HCT116 (cell line): ENCODE data around the gene NPAP1. TPM values are rescaled to one million over a fixed set of nuclear protein-coding genes. Genes with fewer than 3 reads are reported as not detected.

Source experiments
- ATAC-seq: fragments of 200-7000 bp; cut with Tn5 transposase; 2 replicates; pipeline ENCODE4 v1.9.1; 2020; ENCODE audit warnings: mild to moderate bottlenecking, moderate library complexity
- BruUV-seq: library from RNA; stranded (reverse); fragments of 400-500 nt; replicated peaks from 2 replicates; lab custom pipeline; 2021; lab: Mats Ljungman, UMichigan
- CTCF ChIA-PET: fragments of 300-600 bp; sonication (Branson Sonifier 250); formaldehyde crosslinking; loops from one replicate; lab custom pipeline; 2021; ENCODE audit warnings: antibody characterized with exemption; lab: Charles Lee
- POLR2A ChIA-PET: fragments of 300-600, 350-600 bp; sonication (Branson Sonifier 250); formaldehyde crosslinking; loops from one replicate; lab custom pipeline; 2021; ENCODE audit warnings: antibody characterized with exemption; lab: Charles Lee
- RAD21 ChIA-PET, 2 experiments: fragments of 300-600 bp; sonication (Branson Sonifier 250); formaldehyde crosslinking; loops; one replicate each; lab custom pipeline; 2023; ENCODE audit warnings: low total read pairs in 2 of 2; ENCODE audit not compliant: uncharacterized antibody in 2 of 2, unreplicated experiment in 2 of 2, low non-redundant PET in 1 of 2; lab: Charles Lee
- DNase-seq: peaks from one replicate; pipeline ENCODE4 v3.0.0-alpha.2; 2010; ENCODE audit warnings: low read depth, low spot score
- H2AFZ ChIP-seq: fragments of 200-600 bp; shearing (Covaris generic), sonication (generic); 2 replicates; pipeline ENCODE4 v1.6.1; 2017; ENCODE audit warnings: low read depth, mixed run types, mixed read lengths, antibody characterized with exemption, low read length; ENCODE audit not compliant: poor library complexity, severe bottlenecking
- H3K27ac ChIP-seq: 2 replicates; pipeline ENCODE4 v1.5.1; 2012; ENCODE audit warnings: low read depth, low read length
- H3K27me3 ChIP-seq: fragments of 200-600 bp; sonication (generic); 2 replicates; pipeline ENCODE4 v1.6.1; 2016; ENCODE audit warnings: mixed run types, low read length, mixed read lengths; ENCODE audit not compliant: insufficient read depth
- H3K36me3 ChIP-seq, 2 experiments: fragments of 200-500 bp in 1 of 2; fragments of 200-600 bp in 1 of 2; sonication (Bioruptor generic) in 1 of 2; sonication (generic) in 1 of 2; 2 replicates each; pipeline versions ENCODE4 v1.5.1 to v1.6.1; 2014 to 2016; ENCODE audit warnings: low read length in 2 of 2, inconsistent platforms in 1 of 2, mixed read lengths in 1 of 2, mixed run types in 1 of 2; ENCODE audit not compliant: insufficient read depth in 2 of 2, control insufficient read depth in 1 of 2
- H3K4me1 ChIP-seq, 2 experiments: fragments of 200-600 bp in 1 of 2; sonication (generic) in 1 of 2; 2 replicates each; pipeline versions ENCODE4 v1.5.1 to v1.6.1; 2012 to 2017; ENCODE audit warnings: low read length in 2 of 2, inconsistent platforms in 1 of 2, mild to moderate bottlenecking in 1 of 2, mixed read lengths in 1 of 2, mixed run types in 1 of 2, moderate library complexity in 1 of 2; ENCODE audit not compliant: insufficient read depth in 2 of 2, control insufficient read depth in 1 of 2
- H3K4me2 ChIP-seq: fragments of 200-600 bp; sonication (generic); 2 replicates; pipeline ENCODE4 v1.6.1; 2017; ENCODE audit warnings: mixed run types, low read length, mixed read lengths
- H3K4me3 ChIP-seq, 2 experiments: fragments of 200-600 bp in 1 of 2; sonication (generic) in 1 of 2; replicated peaks in 1 of 2; 2 replicates each; pipeline ENCODE4 v1.5.1; 2011 to 2016; ENCODE audit warnings: low read length in 2 of 2, control low read depth in 1 of 2, low read depth in 1 of 2, mild to moderate bottlenecking in 1 of 2, mixed read lengths in 1 of 2, mixed run types in 1 of 2
- H3K79me2 ChIP-seq: fragments of 200-600 bp; sonication (generic); 2 replicates; pipeline ENCODE4 v1.6.1; 2017; ENCODE audit warnings: mild to moderate bottlenecking, mixed run types, low read length, moderate library complexity, mixed read lengths; ENCODE audit not compliant: insufficient read depth
- H3K9ac ChIP-seq: fragments of 200-600 bp; sonication (generic); 2 replicates; pipeline ENCODE4 v1.6.1; 2016; ENCODE audit warnings: low read length, mixed read lengths
- H3K9me2 ChIP-seq: fragments of 200-600 bp; sonication (generic), shearing (Covaris generic); 2 replicates; pipeline ENCODE4 v1.6.1; 2017; ENCODE audit warnings: mixed run types, mild to moderate bottlenecking, moderate library complexity; ENCODE audit not compliant: insufficient read depth
- H3K9me3 ChIP-seq, 2 experiments: fragments of 200-500 bp in 1 of 2; fragments of 200-600 bp in 1 of 2; sonication (Bioruptor generic) in 1 of 2; sonication (generic) in 1 of 2; 2 replicates each; pipeline ENCODE4 v1.6.1; 2014 to 2017; ENCODE audit warnings: low read length in 2 of 2, mixed read lengths in 2 of 2, inconsistent platforms in 1 of 2, low read depth in 1 of 2, mild to moderate bottlenecking in 1 of 2, mixed run types in 1 of 2, moderate library complexity in 1 of 2; ENCODE audit not compliant: control insufficient read depth in 1 of 2, insufficient read depth in 1 of 2
- H4K20me1 ChIP-seq: fragments of 200-600 bp; sonication (generic), shearing (Covaris generic); 2 replicates; pipeline ENCODE4 v1.6.1; 2017; ENCODE audit warnings: mixed run types, mild to moderate bottlenecking, moderate library complexity; ENCODE audit not compliant: insufficient read depth
- CEBPB ChIP-seq: IDR thresholded peaks from 2 replicates; pipeline ENCODE4 v1.6.1; 2012; ENCODE audit warnings: low read depth
- CTCF ChIP-seq, 3 experiments: fragments of 200-600 bp in 1 of 3; sonication (generic) in 1 of 3; IDR thresholded peaks in 2 of 3; conservative IDR thresholded peaks in 1 of 3; 2 replicates each; pipeline ENCODE4 v1.5.1; 2012 to 2017; ENCODE audit warnings: low read depth in 2 of 3, low read length in 2 of 3, antibody characterized with exemption in 1 of 3, borderline replicate concordance in 1 of 3, control low read depth in 1 of 3, mild to moderate bottlenecking in 1 of 3, mixed read lengths in 1 of 3, mixed run types in 1 of 3, moderate library complexity in 1 of 3; ENCODE audit not compliant: insufficient read depth in 1 of 3
- ELF1 ChIP-seq: IDR thresholded peaks from 2 replicates; pipeline ENCODE4 v1.6.1; 2012; ENCODE audit warnings: low read depth, borderline replicate concordance
- EZH2 ChIP-seq: fragments of 200-600 bp; sonication (generic); IDR thresholded peaks from 2 replicates; pipeline ENCODE4 v1.6.1; 2017; ENCODE audit warnings: antibody characterized with exemption, mixed run types
- FOSL1 ChIP-seq: IDR thresholded peaks from 2 replicates; pipeline ENCODE4 v1.6.1; 2012; ENCODE audit warnings: low read depth
- JUND ChIP-seq: IDR thresholded peaks from 2 replicates; pipeline ENCODE4 v1.6.1; 2012
- MAX ChIP-seq: IDR thresholded peaks from 2 replicates; pipeline ENCODE4 v1.6.1; 2012
- POLR2A ChIP-seq: IDR thresholded peaks from 2 replicates; pipeline ENCODE4 v1.7.0; 2011; ENCODE audit warnings: borderline replicate concordance; ENCODE audit not compliant: insufficient read depth, insufficient read length; ENCODE audit errors: extremely low read depth
- POLR2AphosphoS5 ChIP-seq: IDR thresholded peaks from 2 replicates; pipeline ENCODE4 v1.6.1; 2011; ENCODE audit warnings: mild to moderate bottlenecking, low read depth, low read length, moderate library complexity
- REST ChIP-seq: IDR thresholded peaks from 2 replicates; pipeline ENCODE4 v1.6.1; 2012; ENCODE audit warnings: low read depth
- SIN3A ChIP-seq: IDR thresholded peaks from 2 replicates; pipeline ENCODE4 v1.6.1; 2012; ENCODE audit warnings: low read depth
- SP1 ChIP-seq: IDR thresholded peaks from 2 replicates; pipeline ENCODE4 v1.6.1; 2012; ENCODE audit warnings: low read depth
- TCF7L2 ChIP-seq: IDR thresholded peaks from 2 replicates; pipeline ENCODE4 v1.7.0; 2011; ENCODE audit warnings: borderline replicate concordance, inconsistent platforms; ENCODE audit not compliant: insufficient read depth, insufficient read length; ENCODE audit errors: extremely low read depth
- ZFX ChIP-seq: fragments of 450-650 bp; IDR thresholded peaks from 2 replicates; pipeline ENCODE4 v1.6.1; 2017
- ZNF274 ChIP-seq: fragments of 200-500 bp; sonication (Bioruptor generic); IDR thresholded peaks from 2 replicates; pipeline ENCODE4 v1.6.1; 2014; ENCODE audit warnings: mild to moderate bottlenecking, low read depth, low read length, inconsistent platforms
- intact Hi-C: fragments of 100-400 bp; cut with micrococcal nuclease; formaldehyde crosslinking; loops from 2 replicates; pipeline ENCODE4 v1.10.0; 2022
- total RNA-seq: library from RNA; stranded (reverse); gene quantifications from one replicate; pipeline ENCODE4 v1.2.1, GENCODE V29; 2021; ENCODE audit not compliant: unreplicated experiment

Gene NPAP1
- total RNA-seq, 1 experiment from 2014 or later: not detected

- ATAC-seq: no peak
- TF ChIP-seq MAX (no peak), EZH2 (no peak), JUND (no peak), FOSL1 (no peak), TCF7L2 (no peak), SIN3A (no peak), CEBPB (no peak), POLR2AphosphoS5 (no peak)
- TF ChIP-seq, all 23 proteins: peak for 0
- ChIA-PET CTCF (no interaction called here), RAD21 (no interaction called here), POLR2A (no interaction called here)
- BruUV-seq: no TSS peak
- no peaks in the 10 kb centered on the region for H4K20me1 ChIP-seq
- H3K27me3 ChIP-seq: no peaks in the 10 kb centered on the region
- no peak overlapping the region for H3K4me2 ChIP-seq
- H3K9me2 ChIP-seq: no peaks in the 10 kb centered on the region
- peaks cover 8 to 31% of the 10 kb centered on the region in 2 experiments; a peak in 3 of 4 replicates for H3K9me3 ChIP-seq
- H3K27ac ChIP-seq: no peak overlapping the region
- H3K79me2 ChIP-seq: no peaks in the 10 kb centered on the region
- no peaks in the 10 kb centered on the region for H3K4me1 ChIP-seq
- DNase-seq: no peak
- intact Hi-C loops: no loop called here
- no peaks in the 10 kb centered on the region for H3K36me3 ChIP-seq
- no peak overlapping the region for H3K4me3 ChIP-seq
- H2AFZ ChIP-seq: no peak overlapping the region
- H3K9ac ChIP-seq: no peak overlapping the region
Observed at GRCh38 chr15:24662991-24663390, 12.6 kb upstream of the NPAP1 start.

GRCh38 chr15:24676431-24676830, 856 bp downstream of the NPAP1 start:
- ChIA-PET CTCF (no interaction called here), POLR2A (no interaction called here), RAD21 (no interaction called here)
- Histone ChIP-seq H4K20me1 (no peaks in the 10 kb centered on the region), H3K9ac (no peak overlapping the region), H3K27me3 (no peaks in the 10 kb centered on the region), H3K9me3 (peaks cover 7 to 19% of the 10 kb centered on the region in 2 experiments; a peak in 2 of 4 replicates), H2AFZ (no peak overlapping the region), H3K4me2 (no peak overlapping the region), H3K36me3 (no peaks in the 10 kb centered on the region), H3K9me2 (no peaks in the 10 kb centered on the region), H3K4me1 (no peaks in the 10 kb centered on the region)
- no peak for DNase-seq
- no TSS peak for BruUV-seq
- ATAC-seq: no peak
- intact Hi-C loops: no loop called here
- TF ChIP-seq POLR2A (no peak), CEBPB (no peak), SIN3A (no peak), ELF1 (no peak), ZNF274 (no peak), CTCF (IDR thresholded peaks at IDR 0.05 in 2 of 3, conservative IDR thresholded peaks at IDR 0.05 in 1 of 3; ENCODE audit: borderline replicate concordance in 1 of 3, insufficient read depth in 1 of 3, low read depth in 2 of 3, low read length in 2 of 3) (no peak), SP1 (no peak), JUND (no peak), ZFX (no peak), REST (no peak), EZH2 (no peak), TCF7L2 (no peak)
- TF ChIP-seq, all 23 proteins: peak for 0
- Histone ChIP-seq H3K4me3 (no peak overlapping the region), H3K27ac (no peak overlapping the region), H3K79me2 (no peaks in the 10 kb centered on the region)
